ENCODE results near the gene EXD3.

The EXD3 gene

DNA sequence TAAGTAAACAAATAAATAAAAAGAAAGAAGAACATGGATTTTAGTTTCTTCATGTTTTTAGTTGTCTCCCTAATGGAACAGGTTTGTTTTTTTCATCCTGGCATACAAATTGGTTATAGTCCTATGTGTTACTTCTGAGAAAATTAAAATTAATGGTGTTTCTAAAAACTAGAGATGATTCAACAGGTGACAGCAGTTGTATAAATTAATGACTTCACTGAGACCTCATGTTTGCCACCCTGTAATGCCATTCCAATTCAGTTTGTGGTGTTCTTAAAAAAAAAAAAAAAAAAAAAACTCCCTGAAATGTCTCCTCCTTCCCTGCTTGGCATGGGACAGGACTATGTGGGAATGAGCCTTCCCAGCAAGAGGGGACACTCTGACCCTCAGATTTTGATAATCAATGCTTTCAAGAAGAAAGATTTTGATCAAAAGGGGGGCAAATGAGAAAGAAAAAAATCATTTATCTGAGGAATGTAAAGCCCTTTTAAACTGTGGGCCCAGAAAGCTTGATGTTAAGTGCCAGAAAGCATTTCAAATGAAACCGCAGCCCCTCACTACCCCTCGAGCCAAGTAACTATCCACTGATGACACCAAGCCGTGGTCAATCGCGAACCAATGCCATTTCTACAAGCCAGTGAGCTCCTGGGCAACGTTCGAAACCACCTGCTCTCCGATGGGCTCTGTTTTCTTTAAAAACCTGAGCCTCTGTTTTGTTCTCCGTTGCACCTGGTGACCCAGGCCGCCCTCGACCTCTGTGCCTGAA, 941 bp downstream of the EXD3 start:
- TF ChIP-seq, protein P1, sequence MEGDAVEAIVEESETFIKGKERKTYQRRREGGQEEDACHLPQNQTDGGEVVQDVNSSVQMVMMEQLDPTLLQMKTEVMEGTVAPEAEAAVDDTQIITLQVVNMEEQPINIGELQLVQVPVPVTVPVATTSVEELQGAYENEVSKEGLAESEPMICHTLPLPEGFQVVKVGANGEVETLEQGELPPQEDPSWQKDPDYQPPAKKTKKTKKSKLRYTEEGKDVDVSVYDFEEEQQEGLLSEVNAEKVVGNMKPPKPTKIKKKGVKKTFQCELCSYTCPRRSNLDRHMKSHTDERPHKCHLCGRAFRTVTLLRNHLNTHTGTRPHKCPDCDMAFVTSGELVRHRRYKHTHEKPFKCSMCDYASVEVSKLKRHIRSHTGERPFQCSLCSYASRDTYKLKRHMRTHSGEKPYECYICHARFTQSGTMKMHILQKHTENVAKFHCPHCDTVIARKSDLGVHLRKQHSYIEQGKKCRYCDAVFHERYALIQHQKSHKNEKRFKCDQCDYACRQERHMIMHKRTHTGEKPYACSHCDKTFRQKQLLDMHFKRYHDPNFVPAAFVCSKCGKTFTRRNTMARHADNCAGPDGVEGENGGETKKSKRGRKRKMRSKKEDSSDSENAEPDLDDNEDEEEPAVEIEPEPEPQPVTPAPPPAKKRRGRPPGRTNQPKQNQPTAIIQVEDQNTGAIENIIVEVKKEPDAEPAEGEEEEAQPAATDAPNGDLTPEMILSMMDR (IDR thresholded peaks at IDR 0.05; ENCODE audit: borderline replicate concordance, control extremely low read depth, extremely low read depth, insufficient read depth, missing control alignments), result no peak
- in situ Hi-C loops (cut with MboI; ENCODE audit: low sequenced_read_pairs, unreplicated experiment), result no loop called here
- DNase-seq (ENCODE audit: low spot score), result no peak

DNA sequence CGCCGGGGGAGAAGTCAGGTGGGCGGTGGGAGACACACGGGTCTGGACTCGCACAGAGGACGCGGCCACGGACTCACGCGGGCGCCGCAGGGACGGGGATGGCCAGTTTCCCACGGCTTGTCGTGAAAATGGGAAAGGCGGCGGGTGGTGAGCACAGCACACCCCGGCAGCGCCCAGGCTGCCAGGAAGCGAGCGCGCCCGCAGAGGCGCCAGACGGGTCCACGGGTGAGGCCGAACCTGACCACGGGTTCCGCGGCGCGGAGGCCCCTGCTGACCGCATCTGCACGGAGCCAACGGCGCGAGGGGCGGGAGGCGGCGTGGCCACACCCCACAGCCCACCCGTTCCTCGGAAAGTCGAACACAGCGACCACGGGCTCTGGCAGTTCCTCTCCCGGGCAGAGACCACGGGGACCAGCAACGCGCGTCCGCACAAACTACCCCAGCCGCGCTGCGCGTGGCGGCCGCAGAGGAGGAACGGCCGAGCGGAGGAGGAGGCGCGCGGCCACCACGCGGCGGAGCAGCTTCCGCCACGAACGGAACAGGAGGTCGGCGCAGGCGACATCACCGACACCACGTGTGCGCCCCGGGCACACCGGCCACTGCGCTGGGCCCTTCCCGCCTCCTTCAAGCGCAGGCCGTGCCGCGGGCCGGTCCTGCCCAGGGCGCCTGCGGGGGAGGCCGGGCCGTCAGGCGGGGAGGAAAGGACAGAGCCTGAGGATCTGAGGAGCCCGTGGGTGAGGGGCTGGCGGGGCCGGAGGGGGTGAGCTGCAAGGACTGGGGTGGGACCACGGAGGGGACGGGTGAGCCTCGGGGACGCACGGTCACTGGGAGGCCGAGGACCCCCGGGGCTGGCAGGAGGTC, 5.6 kb downstream of the EXD3 start:
- no peak for DNase-seq (ENCODE audit: low spot score)
- in situ Hi-C loops (cut with MboI; ENCODE audit: low sequenced_read_pairs, unreplicated experiment), result no loop called here
- TF ChIP-seq, protein P1 (IDR thresholded peaks at IDR 0.05; ENCODE audit: borderline replicate concordance, control extremely low read depth, extremely low read depth, insufficient read depth, missing control alignments), result no peak

DNA sequence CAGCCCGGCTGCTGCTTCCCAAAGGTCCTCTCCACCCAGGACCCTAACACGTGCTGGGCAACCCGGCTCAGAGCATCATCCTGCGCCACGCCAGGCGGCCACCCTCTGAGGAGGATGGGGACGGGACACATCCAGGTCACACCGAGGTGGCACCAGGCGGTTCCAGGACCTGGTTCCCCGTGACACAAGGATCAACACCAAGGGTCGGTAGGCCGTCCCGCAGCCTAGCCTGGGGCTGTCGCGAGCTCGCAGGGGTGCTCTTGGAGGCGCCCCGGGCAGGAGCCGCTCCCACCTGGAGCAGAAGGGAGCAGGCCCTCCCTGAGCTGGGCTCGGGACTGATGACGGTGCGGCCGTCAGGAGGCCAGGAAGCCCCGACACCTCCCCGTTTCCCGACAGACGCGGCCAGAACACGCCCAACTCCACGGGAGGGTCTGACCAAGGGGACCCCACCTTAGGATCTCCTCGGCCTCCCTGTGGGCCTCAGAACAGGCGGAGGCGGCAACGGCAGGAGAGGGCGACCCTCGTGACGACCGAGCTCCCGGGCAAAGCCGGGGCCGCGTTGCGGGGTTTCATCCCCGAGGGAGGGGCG, 6.3 kb downstream of the EXD3 start:
- DNase-seq (ENCODE audit: low spot score), result no peak
- in situ Hi-C loops (cut with MboI; ENCODE audit: low sequenced_read_pairs, unreplicated experiment), result no loop called here
- TF ChIP-seq, protein P1 (IDR thresholded peaks at IDR 0.05; ENCODE audit: borderline replicate concordance, control extremely low read depth, extremely low read depth, insufficient read depth, missing control alignments), result no peak

DNA sequence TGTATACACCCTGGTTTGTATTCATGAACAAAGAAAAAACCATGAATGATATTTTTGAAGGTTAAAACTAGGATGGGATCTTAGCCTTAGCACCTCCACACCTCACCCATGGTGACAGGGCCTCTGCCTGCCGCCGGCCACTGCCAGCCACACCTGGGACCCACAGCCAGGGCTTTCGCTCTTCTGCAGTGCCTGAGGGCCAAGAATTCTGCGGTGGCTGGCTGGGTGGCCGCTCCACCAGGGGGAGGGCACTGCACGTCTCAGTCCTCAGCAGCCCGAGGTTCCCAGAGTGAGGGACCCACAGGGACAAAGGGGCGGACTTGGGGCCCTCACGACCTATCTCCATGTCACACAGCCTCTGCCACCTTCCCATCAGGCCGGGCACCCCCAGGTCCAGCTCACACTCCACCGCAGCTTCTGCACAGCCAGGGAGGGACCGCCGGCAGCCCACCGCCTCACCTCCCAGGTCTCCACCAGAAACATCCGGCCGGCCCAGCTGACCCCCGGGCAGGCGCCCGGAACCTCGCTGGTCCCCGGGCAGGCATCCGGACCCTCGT, 6.9 kb downstream of the EXD3 start:
- in situ Hi-C loops (cut with MboI; ENCODE audit: low sequenced_read_pairs, unreplicated experiment), result no loop called here
- DNase-seq (ENCODE audit: low spot score), result no peak
- TF ChIP-seq, protein P1 (IDR thresholded peaks at IDR 0.05; ENCODE audit: borderline replicate concordance, control extremely low read depth, extremely low read depth, insufficient read depth, missing control alignments), result no peak

DNA sequence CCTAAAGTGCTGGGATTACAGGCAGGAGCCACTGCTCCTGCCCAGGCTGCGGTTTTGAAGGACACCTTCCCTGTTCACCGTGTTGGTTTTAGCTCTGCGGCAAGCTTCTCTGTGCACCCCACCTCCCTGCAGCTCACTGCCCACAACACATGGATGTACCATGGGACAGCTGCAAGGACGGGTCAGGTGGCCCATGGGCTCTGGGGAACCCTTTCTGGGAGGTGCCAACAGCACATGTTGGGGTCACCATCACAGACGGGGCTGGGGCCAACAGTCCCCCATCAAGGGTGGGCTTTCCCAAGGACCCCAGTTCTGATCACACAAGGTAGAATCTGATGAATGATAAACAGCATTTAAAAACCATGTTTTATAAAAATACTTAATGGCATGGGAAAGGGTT, 7.5 kb downstream of the EXD3 start:
- no peak for DNase-seq (ENCODE audit: low spot score)
- in situ Hi-C loops (cut with MboI; ENCODE audit: low sequenced_read_pairs, unreplicated experiment), result no loop called here
- TF ChIP-seq, protein P1 (IDR thresholded peaks at IDR 0.05; ENCODE audit: borderline replicate concordance, control extremely low read depth, extremely low read depth, insufficient read depth, missing control alignments), result no peak

DNA sequence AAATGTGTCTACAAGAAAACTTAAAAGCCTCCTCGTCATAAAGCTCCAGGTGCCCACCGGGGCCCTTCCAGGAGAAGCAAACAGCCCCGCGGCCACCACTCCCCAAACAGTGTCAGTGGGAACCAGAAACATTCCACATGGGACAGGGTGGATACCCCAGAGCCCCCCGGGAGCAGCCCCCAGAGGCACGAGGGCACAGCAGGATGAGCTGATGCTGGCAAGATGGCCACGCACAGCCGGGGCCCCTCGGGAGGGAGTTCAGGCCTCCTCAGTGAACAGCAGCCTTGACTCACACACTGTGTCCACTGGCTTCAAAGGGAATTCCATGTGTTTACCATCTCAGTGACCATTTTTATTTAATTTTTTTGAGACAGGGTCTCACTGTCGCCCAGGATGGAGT, 10.5 kb downstream of the EXD3 start:
- in situ Hi-C loops (cut with MboI; ENCODE audit: low sequenced_read_pairs, unreplicated experiment), result no loop called here
- no peak for DNase-seq (ENCODE audit: low spot score)
- TF ChIP-seq, protein P1 (IDR thresholded peaks at IDR 0.05; ENCODE audit: borderline replicate concordance, control extremely low read depth, extremely low read depth, insufficient read depth, missing control alignments), result no peak
